Measurements from ENCODE around the gene DPEP3. TPM values are rescaled to one million over a fixed set of nuclear protein-coding genes. Genes with fewer than 3 reads are reported as not detected.

Gene DPEP3
- total RNA-seq, 1 donor from 2014 or later, result not detected

DNA sequence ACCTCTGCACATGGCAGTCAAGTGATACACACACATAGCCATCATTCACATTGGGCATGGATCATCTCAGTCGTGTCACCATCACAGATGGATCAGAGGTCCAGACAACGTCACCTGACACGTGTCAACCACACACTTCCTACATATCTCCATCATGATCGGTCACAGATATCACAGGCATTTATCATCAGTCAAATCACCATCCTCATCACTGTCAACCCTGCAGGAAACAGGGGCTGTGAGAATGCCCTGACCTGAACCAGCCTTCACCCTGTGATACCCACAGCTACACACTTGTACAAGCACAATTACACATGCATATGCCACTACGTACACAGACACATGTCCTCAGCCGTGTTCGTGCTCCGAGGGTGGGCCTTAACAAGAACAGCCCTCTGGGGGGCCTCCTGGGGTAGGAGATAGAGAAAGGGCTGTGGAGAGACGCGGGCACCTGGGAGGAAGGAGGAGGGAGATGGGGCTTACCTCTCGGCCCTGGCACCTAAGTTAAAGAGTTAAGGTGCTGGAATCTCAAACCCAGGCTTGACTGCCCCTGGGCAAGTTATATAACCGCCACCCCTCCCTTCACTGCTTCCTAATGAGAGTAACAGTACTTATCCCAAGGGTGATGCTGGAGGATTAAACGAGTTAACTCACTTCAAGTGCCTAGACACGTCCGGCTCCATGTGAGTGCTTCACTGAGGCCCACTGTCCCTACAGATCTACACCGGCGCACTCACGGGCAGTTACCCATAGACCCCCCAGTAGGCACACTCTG lies 12.9 kb downstream of the DPEP3 start:
- no peak for DNase-seq (ENCODE audit: low read depth)

DNA sequence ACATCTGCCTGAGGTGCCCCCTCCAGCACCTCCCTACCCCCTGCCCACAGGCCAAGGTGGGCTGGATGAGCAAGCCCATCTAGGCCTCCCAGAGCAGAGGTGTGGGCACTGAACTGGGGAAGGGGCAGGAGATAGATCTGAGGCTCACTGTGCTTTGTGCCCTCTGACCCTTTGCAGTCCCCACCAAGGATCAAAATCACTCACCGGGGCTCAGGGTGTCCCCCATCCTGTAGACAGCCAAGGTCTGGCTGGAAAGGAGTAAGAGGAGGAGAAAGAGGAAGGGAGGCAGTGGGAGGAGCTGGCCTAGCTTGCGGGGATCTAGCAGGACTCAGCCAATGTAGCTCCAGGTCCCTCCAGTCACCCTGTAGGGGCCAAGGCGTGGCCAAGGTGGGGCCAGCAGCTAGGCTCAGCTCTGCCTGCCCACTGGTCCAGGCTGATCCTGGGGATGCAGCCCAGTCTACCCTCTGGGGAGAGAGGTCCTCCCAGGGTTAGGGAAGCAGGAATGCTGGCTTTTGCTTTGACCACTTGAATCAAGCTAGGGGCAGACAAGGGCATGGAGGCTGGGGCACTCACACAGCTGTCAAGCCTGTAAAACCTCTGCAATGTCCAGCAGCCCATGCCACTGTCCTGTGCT lies 13.6 kb downstream of the DPEP3 start:
- peak; percentile 75 for DNase-seq (ENCODE audit: low read depth)

DNA sequence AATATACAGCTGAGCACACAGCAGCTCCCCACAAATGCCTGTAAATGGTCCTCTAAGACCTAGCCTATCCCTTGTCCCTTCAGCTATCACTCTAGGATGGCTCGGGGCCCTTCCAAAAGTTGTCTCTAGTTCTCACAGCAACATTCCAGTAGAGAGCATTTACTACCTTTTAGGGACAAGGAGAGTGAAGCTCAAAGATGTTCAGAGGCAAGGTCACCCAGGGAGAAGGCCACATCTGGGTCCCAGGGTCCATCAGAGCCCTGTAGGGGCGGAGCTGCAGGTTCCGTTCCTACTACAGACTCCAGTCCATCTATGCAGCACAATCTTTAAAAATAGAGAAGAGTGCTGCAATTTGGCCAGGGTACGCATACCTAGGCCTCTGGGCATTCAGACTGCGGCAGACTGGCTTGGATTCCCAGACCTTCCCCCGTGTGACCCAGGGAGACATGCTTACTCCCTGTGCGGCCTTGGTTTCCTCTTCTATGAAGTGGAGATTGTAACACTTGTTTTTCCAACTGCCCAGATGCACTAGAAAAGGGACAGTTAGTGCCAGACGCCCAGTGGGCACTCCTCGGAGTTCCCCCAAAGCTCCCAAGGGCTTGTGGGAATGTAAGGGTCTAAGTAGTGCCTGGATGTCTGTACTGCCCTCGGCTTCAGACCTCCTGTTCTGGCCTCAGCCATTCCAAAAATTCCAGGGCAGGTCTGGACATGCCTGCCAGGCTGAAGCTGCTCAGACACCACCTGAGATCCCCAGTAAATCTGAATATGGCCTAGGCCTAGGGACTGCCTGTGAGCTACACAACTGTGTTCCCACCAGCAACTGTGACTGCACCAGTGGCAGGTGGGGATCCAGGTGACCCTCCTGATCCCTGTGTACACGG lies 14.4 kb downstream of the DPEP3 start:
- DNase-seq (ENCODE audit: low read depth), result peak; percentile 58

GRCh38 chr16:67964477-67965131 lies 15.7 kb downstream of the DPEP3 start:
- DNase-seq (ENCODE audit: low read depth), result peak; percentile 35

GRCh38 chr16:67963662-67964321 lies 16.5 kb downstream of the DPEP3 start:
- no peak for DNase-seq (ENCODE audit: low read depth)

DNA sequence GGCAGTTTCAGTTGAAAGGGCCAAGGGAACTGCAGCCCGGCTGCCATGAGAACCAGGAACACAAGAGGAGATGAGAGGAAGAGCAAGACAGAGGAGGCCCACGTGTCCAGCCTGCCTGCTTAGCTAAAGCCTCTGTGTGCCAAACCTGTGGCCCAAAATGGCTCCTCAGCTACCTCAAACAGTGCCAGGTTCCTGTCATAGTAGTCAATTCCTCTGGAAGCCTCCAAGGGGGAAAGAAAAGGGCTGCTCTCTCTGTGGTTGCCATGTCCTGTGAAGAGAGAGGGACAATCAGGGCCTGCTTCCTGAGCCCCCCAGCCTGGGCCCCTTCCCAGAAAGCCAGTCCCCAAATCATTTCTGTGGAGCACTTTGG lies 17.0 kb downstream of the DPEP3 start:
- DNase-seq (ENCODE audit: low read depth), result no peak

DNA sequence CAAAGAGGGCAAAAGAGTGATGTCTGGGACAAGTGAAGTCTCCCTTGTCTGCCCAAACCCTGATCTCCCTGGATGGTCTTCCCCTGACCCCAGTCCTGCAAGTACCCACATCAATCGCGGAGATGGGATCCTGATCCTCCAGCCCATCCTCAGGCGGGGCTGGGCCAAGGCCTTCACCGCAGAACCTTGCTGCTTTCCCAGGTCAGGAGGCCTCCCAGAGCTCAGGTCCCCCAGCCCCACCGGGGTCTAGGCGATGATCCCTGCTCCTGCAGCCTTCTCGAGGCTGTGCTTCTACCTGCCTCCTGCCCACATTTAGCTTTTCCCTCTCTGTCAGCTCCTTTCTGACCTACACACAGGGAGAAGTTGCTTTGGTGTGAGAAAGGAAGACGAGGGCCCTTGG lies 18.2 kb downstream of the DPEP3 start:
- DNase-seq (ENCODE audit: low read depth), result no peak

GRCh38 chr16:67961551-67961957 lies 18.7 kb downstream of the DPEP3 start:
- DNase-seq (ENCODE audit: low read depth), result peak; percentile 71

DNA sequence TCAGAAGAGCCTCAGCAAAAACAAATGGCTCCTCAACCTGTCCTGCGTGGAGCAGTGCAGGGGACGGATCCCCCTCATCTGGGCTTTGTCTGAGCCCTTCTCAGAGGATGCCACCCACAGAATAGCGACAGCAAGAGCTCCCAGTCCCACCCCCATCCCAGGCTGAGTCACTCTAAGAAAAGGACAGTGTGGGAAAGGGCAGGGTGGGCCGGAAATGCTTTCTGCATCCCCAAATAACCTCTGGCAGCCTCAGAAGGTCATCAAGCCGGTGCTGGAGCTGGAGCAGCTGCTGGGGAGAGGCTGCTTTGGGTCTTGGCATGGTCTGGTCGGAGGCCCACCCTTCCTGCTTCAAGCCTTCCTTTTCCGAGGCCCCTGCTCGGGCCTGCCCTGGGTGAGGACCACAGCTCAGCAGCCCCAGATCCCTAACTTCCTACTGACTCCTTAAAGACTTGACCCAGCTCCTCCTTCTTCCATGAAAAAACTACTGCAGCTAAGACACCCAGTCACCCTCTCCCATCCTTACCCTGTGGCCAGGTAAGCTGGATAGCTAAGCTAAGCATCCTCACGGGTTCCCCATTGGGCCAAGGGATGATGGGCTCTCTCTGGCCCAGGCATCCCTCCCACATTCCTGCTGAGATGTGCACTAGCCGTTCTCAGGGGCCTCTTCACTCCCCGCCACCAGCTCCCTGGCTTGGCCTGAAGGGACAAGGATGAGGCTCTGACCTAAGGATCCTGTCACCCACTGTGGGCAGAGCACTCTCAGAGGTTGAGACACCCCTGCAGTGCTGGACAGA lies 20.6 kb downstream of the DPEP3 start:
- peak; percentile 95 for DNase-seq (ENCODE audit: low read depth)

GRCh38 chr16:67957622-67958021 lies 22.7 kb downstream of the DPEP3 start:
- DNase-seq (ENCODE audit: low read depth), result no peak

GRCh38 chr16:67954421-67955196 lies 25.7 kb downstream of the DPEP3 start:
- no peak for DNase-seq (ENCODE audit: low read depth)

DNA sequence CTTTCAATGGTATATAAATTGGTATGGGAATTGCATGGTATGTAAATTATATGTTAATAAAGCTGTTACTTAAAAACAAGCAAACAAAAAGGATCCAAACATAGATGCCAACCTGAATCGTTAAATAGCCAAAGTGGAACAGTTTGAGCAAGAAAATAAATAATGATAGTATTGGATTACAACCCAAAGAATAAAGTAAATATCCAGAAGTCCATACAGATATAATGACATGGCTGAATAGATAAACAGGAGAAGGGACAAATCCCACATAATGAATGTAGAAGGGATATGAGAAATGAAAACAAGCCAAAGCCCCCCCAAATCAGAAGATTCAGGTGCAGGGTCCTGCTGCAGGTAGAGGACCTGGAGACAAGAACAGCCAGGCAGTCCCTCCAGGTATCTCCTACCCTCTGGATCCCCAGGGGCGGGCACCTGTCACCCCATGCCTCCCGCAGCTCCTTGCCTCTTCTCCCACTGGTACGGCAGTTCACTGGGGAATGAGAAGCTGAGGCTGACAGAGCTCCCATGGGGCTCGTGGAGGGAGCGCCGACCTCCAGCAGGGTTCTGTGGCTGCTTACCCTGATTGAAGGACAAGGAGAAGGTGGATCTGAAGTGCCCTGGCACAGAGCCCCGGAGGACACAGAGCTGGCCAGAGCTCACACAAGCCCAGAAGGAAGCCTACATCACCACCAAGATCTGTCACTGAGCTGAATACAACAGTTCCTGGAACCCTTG lies 26.5 kb downstream of the DPEP3 start:
- no peak for DNase-seq (ENCODE audit: low read depth)

DNA sequence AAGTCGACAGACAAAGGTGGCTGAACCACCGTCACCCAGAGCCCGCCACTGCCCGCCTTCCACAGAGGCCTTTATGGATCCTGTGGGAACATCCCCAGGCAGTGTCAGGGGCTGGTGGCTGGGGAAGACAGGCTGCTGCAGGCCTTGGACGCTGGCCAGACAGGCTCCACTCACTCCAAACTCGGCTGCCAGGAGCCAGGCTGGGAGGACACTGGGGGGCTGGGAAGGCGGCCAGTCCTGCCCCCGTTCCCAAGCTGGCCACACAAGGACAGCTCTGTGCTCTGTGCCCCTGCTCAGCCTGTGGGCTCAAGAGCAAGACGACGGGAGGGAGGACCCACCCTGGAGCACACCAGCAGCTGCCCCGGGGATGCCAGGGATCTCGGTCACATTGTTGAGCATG lies 28.8 kb downstream of the DPEP3 start:
- DNase-seq (ENCODE audit: low read depth), result peak; percentile 87

GRCh38 chr16:67950335-67950843 lies 29.9 kb downstream of the DPEP3 start:
- no peak for DNase-seq (ENCODE audit: low read depth)

DNA sequence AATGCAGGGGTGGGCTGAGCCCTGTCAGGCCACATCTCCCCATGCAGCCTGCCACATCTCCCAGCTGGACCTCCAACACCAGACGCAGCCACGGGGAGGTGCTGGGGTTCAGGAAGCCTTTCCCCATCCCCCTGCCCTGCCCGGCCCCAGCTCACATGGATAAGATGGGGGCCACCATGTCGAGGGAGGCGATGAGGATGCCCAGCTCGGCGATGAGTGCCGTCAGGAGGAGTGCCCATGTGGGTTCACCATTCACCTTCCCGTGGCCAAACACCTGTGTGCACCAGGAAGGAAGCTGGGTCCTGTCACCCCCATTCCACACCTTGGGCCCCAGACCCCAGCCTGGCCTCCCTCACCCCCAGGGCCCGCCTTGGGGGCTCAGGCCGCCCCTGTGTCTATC lies 30.7 kb downstream of the DPEP3 start:
- DNase-seq (ENCODE audit: low read depth), result no peak

DNA sequence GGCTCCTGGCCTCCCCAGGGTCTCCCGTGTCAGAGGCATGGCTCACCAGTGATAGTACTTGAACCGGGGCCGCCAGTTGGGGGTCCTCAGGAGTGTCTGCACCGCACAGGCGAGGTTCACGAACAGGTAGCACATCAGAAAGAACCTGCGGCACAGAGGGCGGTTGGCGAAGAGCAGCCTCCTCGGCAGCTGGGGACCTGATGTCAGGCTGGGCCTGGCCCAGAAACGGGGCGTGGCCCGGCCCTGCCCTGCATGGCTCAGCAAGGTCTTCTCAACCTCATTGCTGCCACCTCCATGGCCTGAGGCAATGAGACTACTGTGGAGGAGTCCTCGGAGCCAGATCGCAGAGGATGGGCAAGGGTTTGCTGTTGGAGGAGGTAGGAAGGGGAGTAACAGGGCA lies 32.3 kb downstream of the DPEP3 start:
- no peak for DNase-seq (ENCODE audit: low read depth)

- DNase-seq (ENCODE audit: low read depth), result no peak
These were observed 33.2 kb downstream of the DPEP3 start for GRCh38 chr16:67946966-67947558.

DNA sequence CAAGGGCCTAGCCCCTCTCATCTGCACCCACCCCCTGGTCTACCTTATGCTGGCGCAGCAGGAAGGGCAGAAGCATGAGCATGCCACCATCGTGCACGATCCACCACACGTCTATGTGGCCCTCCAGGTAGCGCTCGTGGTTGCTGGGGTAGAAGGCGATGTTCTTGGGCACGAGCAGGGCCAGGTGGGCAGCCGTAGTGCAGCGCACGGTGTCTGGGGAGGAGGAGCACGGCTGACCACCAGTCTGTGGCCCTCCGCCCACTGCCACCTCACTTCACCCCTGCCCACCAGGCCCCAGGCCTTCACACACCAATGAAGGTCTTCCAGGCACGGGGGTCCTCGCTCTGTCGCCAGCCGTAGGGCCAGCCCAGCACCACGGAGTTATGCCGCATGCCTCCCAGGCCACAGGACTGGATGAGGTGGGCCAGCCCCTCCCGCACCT lies 34.1 kb downstream of the DPEP3 start:
- DNase-seq (ENCODE audit: low read depth), result no peak

Data from myocyte (in vitro differentiated cells).